ENCODE data around the gene RCCD1.
"Not testable (repeated sequence)": the region's sequence is repeated elsewhere in the genome, so short reads cannot be mapped to it uniquely, and the experiment has no call there.

The RCCD1 gene

GRCh38 chr15:90924375-90924774 is 30.3 kb upstream of the RCCD1 start:
- TF ChIP-seq CTCF (IDR thresholded peaks at IDR 0.05; ENCODE audit: extremely low read depth, missing control alignments) = no peak
- peak; percentile 80 for DNase-seq (ENCODE audit: low spot score)

GRCh38 chr15:90926766-90927165 is 27.9 kb upstream of the RCCD1 start:
- DNase-seq (ENCODE audit: low spot score) = not testable (repeated sequence)

- DNase-seq (ENCODE audit: low spot score) = not testable (repeated sequence)
Measured at GRCh38 chr15:90928106-90928505, 26.6 kb upstream of the RCCD1 start.

GRCh38 chr15:90929246-90930019 is 25.3 kb upstream of the RCCD1 start:
- no peak for TF ChIP-seq CTCF (IDR thresholded peaks at IDR 0.05; ENCODE audit: extremely low read depth, missing control alignments)
- DNase-seq (ENCODE audit: low spot score) = no peak

- no peak for TF ChIP-seq CTCF (IDR thresholded peaks at IDR 0.05; ENCODE audit: extremely low read depth, missing control alignments)
- DNase-seq (ENCODE audit: low spot score) = no peak
Measured at GRCh38 chr15:90930861-90931574, 23.7 kb upstream of the RCCD1 start.

GRCh38 chr15:90931575-90931827 is 23.2 kb upstream of the RCCD1 start:
- no peak for TF ChIP-seq CTCF (IDR thresholded peaks at IDR 0.05; ENCODE audit: extremely low read depth, missing control alignments)
- DNase-seq (ENCODE audit: low spot score) = no peak

GRCh38 chr15:90931828-90932659 is 22.6 kb upstream of the RCCD1 start, which contains the start of gene HDDC3:
HDDC3 (minus strand) TSS chr15:90932549; CDS start chr15:90932540, 9 bp downstream.
- DNase-seq (ENCODE audit: low spot score) = peak; percentile 91
- peak; percentile 94 for TF ChIP-seq CTCF (IDR thresholded peaks at IDR 0.05; ENCODE audit: extremely low read depth, missing control alignments)

GRCh38 chr15:90932660-90932991 is 22.1 kb upstream of the RCCD1 start:
- no peak for TF ChIP-seq CTCF (IDR thresholded peaks at IDR 0.05; ENCODE audit: extremely low read depth, missing control alignments)
- DNase-seq (ENCODE audit: low spot score) = no peak

Measured in GM20000 (cell line).